ENCODE data around the gene EFCAB9.

DNA sequence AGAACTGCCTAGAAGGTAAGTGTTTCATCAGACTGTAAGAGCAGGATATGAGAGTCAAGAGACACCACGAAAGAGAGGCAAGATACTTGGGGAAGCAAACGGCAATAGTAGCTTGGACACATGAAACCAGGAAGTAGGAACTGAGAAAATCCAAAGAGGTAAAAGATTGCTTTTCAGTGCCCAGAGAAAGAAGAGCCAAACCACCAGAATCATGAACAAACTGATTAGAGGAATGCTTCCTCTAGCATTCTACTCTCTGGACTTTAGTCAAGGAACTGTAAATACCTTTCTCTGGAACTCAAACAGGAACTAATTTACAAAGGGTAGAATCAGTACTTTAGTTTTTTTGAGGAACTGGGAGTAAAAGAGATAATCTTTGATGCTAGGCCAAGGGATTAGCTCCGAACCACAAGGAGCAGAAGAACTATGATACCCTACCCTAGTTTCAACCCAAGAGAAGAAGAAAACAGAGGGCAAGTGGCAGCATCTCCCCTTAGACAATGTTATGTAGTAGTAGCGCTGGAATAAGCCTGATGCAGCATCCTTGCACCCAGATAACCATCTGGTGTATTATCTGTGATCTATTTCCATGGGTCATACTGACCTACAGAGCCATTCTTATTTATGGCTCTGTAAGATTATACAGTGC is 41.3 kb downstream of the EFCAB9 start:
- TF ChIP-seq, protein P1, sequence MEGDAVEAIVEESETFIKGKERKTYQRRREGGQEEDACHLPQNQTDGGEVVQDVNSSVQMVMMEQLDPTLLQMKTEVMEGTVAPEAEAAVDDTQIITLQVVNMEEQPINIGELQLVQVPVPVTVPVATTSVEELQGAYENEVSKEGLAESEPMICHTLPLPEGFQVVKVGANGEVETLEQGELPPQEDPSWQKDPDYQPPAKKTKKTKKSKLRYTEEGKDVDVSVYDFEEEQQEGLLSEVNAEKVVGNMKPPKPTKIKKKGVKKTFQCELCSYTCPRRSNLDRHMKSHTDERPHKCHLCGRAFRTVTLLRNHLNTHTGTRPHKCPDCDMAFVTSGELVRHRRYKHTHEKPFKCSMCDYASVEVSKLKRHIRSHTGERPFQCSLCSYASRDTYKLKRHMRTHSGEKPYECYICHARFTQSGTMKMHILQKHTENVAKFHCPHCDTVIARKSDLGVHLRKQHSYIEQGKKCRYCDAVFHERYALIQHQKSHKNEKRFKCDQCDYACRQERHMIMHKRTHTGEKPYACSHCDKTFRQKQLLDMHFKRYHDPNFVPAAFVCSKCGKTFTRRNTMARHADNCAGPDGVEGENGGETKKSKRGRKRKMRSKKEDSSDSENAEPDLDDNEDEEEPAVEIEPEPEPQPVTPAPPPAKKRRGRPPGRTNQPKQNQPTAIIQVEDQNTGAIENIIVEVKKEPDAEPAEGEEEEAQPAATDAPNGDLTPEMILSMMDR (conservative IDR thresholded peaks at IDR 0.05 in 1 of 2, IDR thresholded peaks at IDR 0.05 in 1 of 2; ENCODE audit: low read depth in 1 of 2, low read length in 2 of 2) = no peak
- no peak for TF ChIP-seq EZH2 (IDR thresholded peaks at IDR 0.05; ENCODE audit: low read length, missing control alignments)
